Activated T-cell treated with anti-CD3 and anti-CD28 coated beads for 4 hours (primary cell): ENCODE data around the gene RRAS.

Source experiments
- DNase-seq: peaks from one replicate; pipeline ENCODE4 v3.0.0-alpha.2; 2020

RRAS gene

DNA sequence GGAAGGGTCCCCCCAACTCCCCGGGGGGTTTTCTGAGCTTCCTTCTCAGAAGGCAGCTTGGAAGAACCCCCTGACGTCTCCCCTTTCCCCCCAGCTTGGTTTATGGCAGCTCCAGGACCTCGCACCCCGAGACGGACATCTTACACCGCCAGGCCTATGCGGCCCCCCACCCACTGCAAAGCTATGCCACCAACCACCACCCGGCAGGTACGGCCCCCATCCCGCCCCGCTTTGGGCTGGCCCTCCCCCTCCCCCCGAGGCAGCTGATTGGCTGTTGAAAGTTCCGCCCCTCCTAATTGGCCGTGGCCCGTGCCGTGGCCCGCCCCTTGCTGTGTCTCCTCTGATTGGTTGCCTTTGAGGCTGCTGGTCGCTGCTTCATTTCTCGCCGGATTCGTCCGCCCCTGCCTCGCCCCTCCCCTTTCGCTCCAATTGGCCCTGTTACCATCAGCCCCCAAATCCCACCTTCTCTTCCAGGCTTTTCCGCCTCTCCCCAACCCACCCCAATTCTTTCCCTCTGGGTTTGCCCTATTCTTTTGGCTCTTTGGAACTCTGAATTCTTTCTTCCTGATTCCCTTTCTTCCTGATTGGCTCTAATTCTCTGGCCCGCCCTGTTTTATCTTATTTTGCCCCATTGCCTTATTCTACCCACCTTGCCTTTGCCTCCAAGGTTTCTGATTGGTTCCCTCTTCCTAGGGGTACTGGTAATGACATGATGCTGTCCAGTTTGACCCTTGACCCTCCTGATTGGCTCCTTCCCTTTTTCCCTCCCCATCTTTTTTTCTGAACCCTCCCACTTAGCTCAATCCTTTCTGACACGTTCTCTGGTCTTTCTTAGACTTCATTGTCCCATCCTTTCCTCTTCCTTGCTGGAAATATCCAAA is 46.5 kb downstream of the RRAS start:
- peak; percentile 91 for DNase-seq

DNA sequence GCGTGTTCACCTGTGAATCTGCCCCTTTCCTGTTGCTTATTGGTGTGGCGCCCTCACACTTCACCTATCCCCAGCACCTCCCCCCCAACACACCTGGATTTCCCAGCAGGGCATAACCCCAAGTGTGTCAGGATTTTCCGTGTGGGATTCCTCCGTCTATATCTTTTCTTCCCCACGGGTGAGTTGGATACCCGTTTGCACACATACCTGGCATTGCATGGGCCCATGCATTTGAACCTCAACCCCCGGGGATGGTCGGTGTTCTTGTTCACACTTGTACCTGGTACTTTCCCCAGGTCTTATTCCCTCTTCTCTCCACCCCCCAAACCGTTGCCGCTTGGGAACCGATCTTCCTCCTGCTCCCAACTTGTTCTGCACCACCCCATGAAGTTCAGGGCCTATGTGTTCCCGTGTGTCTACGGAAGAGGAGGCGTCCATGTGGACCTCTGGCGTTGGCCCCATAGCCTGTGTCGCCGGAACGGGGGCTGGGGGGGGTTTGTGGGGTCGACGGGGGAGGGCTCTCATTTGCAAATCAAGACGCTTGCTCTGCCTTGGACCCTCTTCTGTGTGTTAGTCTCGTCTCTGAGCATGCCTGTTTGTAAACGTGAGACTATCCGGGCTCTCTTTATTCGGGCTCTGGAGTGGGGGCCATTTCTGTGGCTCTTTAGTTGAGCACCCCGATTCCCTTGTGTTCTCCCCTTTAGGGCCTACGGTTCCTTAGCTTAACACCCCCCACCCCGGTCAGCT is 47.3 kb downstream of the RRAS start:
- no peak for DNase-seq

DNA sequence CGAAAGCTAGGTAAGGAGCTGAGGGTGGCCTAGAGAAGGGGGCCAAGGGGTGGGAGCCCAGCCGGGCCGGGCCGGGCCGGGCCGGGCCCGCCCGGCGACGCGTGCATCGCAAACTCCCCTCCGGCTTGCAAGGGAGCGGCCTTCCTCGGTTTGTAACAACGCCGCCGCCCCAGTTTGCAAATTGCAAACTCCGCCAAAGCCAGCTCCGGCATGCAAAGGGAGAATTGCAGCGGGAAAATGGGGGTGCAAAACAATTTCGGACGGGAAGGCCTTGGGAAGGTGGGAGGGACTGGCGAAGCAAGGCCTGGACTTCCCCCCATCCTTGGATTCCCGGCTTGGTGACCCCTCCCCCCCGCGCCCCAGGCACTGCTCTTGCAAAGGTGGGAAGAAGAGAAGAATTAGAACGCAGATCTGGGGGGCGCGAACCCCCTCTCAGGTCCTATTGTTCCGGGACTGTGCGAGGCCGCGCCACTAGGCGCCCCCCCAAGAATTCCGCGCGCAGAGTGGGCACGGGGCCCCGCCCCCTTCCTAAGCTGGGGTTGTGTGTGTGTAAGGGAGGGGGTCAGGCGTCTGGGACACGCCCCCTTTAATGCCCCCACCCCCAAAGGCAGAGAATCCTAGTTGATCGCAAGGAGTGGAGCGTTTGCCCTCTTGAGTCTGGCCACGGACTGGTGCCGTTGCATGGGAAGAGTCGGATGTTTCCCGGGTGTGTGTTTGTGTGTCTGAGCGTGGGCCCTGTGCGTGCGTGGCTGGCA is 48.0 kb downstream of the RRAS start:
- DNase-seq = peak; percentile 23

DNA sequence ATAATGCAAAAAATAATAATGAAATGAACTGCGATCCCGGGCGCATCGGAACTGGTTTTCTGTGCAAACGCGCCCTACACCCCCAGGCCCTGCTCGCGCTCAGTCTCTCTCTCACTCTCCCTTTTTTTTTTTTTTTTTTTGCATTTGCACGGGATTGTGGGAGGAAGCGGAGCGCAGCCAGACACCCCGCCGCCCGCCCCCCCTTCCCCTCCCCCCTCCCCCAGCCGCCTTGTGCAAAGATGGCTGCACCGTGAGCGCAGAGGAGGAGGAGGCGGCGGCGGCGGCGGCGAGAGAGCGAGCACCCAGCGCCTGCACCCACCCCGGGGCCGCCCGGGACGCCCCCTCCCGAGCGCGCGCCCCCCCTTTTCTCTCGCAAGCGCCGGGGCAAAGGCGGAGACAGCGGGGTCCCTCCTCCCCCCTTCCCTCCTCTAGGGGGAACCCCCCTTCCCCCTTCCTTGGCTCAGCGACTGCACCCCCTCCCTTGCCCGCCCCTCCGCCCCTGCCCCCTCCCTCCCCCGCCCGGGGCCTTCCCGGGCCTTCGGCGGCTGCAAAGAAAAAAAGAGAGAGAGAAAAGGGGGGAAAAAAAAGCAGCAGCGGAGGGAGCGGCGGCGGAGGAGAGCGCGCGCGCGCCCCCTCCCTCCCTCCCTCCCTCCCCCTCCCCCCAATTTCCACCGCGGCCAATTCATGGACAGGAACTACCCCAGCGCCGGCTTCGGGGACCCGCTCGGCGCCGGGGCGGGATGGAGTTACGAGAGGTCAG is 48.8 kb downstream of the RRAS start, which contains the start of gene PRR12:
Gene PRR12 (plus strand): TSS at position 212 of the 760 bp plus-strand sequence. CDS start 473 bp downstream, at position 685.
- peak; percentile 60 for DNase-seq

DNA sequence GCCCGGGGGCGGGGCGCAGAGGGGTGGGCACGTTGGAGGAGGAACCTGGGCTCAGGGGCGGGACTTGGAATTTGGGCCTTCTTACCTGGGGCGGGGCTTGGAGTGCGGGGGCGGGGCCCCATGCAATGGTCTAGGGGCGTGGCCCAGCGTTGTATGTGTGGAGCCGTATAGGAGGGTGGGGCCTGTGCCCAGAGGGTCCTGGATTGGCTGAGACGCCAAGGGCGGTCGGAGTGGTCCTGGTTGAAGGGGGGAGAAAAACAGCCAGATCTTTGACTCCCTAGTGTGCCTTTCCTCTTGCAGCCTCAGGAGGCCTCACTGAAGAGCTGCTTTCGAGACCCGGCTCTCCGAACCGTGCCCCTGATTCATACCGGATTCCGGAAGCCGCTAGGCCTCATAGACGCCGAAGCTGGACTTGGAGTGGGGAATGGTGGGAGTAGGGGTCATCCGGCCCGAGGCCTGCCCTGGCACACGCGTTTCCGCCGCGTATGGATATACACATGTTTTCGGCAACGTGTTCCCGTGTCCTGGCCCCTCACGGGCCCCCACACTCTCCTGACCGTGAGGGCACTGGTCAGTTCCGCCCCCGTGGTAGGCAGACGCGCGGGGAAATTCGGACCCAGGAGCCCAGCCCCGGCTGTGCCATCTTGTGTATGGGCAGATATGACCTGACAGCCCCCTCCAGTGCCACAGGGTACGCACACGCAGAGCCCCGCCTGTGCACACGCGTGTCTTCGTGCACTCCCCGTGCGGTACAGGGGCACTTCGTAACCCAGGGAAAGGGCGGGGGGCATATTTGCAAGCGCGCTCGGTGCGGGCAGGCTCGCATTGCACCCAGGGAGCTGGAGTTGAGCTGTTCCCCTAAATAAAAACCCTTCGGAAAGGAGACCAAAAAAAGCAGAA is 49.6 kb downstream of the RRAS start:
- peak; percentile 89 for DNase-seq

DNA sequence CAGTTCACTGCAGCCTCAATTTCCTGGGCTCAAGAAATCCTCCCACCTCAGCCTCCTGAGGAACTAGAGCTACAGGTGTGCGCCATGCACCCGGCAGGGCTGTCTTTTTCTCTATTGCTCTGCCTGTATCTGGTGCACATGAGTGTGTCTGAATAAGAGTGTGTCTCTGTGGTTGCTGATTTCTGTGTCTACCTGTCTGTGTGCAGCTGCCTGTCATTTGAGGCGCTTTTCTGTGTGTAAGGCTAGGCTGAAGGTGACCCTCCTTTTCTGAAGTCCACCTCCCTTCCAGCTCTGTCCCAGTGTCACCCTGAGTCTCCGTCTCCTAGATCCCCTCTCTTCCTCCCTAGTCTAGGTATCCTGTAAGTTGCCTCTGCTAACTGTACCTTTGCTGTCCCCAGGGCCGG is 50.4 kb downstream of the RRAS start:
- DNase-seq = no peak

DNA sequence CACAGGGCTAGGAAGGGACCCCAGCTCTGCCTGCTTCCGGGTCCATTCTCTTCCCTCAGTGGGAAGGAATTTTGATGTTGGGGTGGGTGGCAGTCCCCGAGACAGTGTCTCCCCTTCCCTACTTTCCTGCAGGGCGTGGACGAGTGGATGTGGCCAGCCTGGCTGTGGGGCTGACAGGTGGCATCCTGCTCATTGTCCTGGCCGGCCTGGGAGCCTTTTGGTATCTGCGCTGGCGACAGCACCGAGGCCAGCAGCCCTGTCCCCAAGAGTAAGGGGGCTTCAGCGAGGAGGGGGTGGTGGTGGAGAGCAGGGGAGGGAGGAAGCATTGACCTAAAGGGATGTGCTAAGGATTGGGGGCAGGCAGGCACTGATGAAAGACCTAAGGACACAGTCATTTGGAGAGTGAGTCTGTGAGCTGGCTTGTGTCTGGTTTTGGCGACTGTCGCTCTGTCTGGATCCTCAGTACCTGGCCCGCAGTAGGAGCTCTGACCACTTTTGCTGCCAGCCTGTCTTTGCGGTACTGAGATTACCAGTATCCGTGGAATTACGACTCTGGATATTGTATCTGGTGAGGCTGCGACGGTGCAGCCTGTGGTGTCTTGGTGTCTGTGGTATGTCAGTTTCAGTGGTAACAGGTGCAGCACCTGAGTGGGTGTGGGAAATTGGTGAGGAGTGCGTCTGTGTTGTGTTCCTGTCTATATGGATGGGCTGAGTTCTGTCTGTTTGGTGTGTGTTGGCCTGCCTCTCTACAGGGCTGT is 51.4 kb downstream of the RRAS start:
- no peak for DNase-seq

DNA sequence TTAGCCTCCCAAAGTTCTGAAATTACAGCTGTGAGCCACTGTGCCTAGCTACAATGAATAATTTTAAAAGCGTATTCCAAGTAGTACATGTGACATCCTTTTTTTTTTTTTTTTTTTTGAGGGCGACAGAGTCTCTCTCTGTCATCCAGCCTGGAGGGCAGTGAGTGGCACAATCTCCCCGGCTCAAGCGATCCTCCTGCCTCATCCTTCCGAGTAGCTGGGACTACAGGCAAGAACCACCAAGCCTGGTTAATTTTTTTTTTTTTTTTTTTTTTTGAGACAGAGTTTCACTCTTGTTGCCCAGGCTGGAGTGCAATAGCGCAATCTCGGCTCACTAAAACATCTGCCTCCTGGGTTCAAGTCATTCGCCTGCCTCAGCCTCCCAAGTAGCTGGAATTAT is 52.7 kb downstream of the RRAS start:
- DNase-seq = no peak
